ENCODE data around the gene PITHD1. TPM values are rescaled to one million over a fixed set of nuclear protein-coding genes. Genes with fewer than 3 reads are reported as not detected.
"Not testable (repeated sequence)": the region's sequence is repeated elsewhere in the genome, so short reads cannot be mapped to it uniquely, and the experiment has no call there.

PITHD1 gene
- total RNA-seq, 1 experiment from 2014 or later: 78.9 TPM

GRCh38 chr1:23792151-23792945, 14.1 kb downstream of the PITHD1 start:
- no peak for DNase-seq (ENCODE audit: low spot score)
- Histone ChIP-seq H3K4me1 (ENCODE audit: insufficient read depth, low read length, poor library complexity, severe bottlenecking) (peaks cover 22% of the 10 kb centered on the region), H3K27me3 (replicated peaks; ENCODE audit: insufficient read depth, low read depth, low read length, poor library complexity) (no peaks in the 10 kb centered on the region), H3K4me3 (ENCODE audit: low read depth, low read length, poor library complexity, severe bottlenecking) (peak overlapping the region; percentile 86), H3K36me3 (ENCODE audit: insufficient read depth, low read length, poor library complexity, severe bottlenecking) (peaks cover 25% of the 10 kb centered on the region), H3K27ac (ENCODE audit: low read depth, low read length, poor library complexity, severe bottlenecking) (peak overlapping the region; percentile 59), H3K9me3 (ENCODE audit: low read depth, low read length, poor library complexity, severe bottlenecking) (no peaks in the 10 kb centered on the region)
- CTCF ChIA-PET: interaction anchor here (0.8 kb wide), 1 partner anchor 20 kb away, joined by 3 read pairs; no protein-coding TSS in a partner anchor
- TF ChIP-seq EZH2 (IDR thresholded peaks at IDR 0.05; ENCODE audit: borderline replicate concordance, low read depth, low read length, poor library complexity, severe bottlenecking): no peak
- TF ChIP-seq CTCF (conservative IDR thresholded peaks at IDR 0.05; ENCODE audit: low read depth, low read length): no peak
- POLR2A ChIA-PET (ENCODE audit: low non-redundant PET): no interaction called here
- no TSS peak for BruUV-seq (replicated peaks)
- intact Hi-C loops (cut with micrococcal nuclease; ENCODE audit: unreplicated experiment): no loop called here

- Histone ChIP-seq H3K4me3 (ENCODE audit: low read depth, low read length, poor library complexity, severe bottlenecking) (peak overlapping the region; percentile 19), H3K4me1 (ENCODE audit: insufficient read depth, low read length, poor library complexity, severe bottlenecking) (peaks cover 22% of the 10 kb centered on the region), H3K36me3 (ENCODE audit: insufficient read depth, low read length, poor library complexity, severe bottlenecking) (peaks cover 27% of the 10 kb centered on the region), H3K27ac (ENCODE audit: low read depth, low read length, poor library complexity, severe bottlenecking) (peak overlapping the region; percentile 58), H3K9me3 (ENCODE audit: low read depth, low read length, poor library complexity, severe bottlenecking) (no peaks in the 10 kb centered on the region), H3K27me3 (replicated peaks; ENCODE audit: insufficient read depth, low read depth, low read length, poor library complexity) (no peaks in the 10 kb centered on the region)
- peak; percentile 73 for DNase-seq (ENCODE audit: low spot score)
- TF ChIP-seq CTCF (conservative IDR thresholded peaks at IDR 0.05; ENCODE audit: low read depth, low read length): no peak
- TF ChIP-seq EZH2 (IDR thresholded peaks at IDR 0.05; ENCODE audit: borderline replicate concordance, low read depth, low read length, poor library complexity, severe bottlenecking): no peak
- ChIA-PET CTCF (no interaction called here), POLR2A (ENCODE audit: low non-redundant PET) (no interaction called here)
- BruUV-seq (replicated peaks): no TSS peak
- intact Hi-C loops (cut with micrococcal nuclease; ENCODE audit: unreplicated experiment): no loop called here
These were observed 15.0 kb downstream of the PITHD1 start for GRCh38 chr1:23793018-23793781.

- Histone ChIP-seq H3K9me3 (ENCODE audit: low read depth, low read length, poor library complexity, severe bottlenecking) (no peaks in the 10 kb centered on the region), H3K4me1 (ENCODE audit: insufficient read depth, low read length, poor library complexity, severe bottlenecking) (peaks cover 24% of the 10 kb centered on the region), H3K27ac (ENCODE audit: low read depth, low read length, poor library complexity, severe bottlenecking) (peak overlapping the region; percentile 58), H3K4me3 (ENCODE audit: low read depth, low read length, poor library complexity, severe bottlenecking) (no peak overlapping the region), H3K36me3 (ENCODE audit: insufficient read depth, low read length, poor library complexity, severe bottlenecking) (peaks cover 22% of the 10 kb centered on the region), H3K27me3 (replicated peaks; ENCODE audit: insufficient read depth, low read depth, low read length, poor library complexity) (no peaks in the 10 kb centered on the region)
- DNase-seq (ENCODE audit: low spot score): no peak
- intact Hi-C loops (cut with micrococcal nuclease; ENCODE audit: unreplicated experiment): no loop called here
- POLR2A ChIA-PET (ENCODE audit: low non-redundant PET): no interaction called here
- no TSS peak for BruUV-seq (replicated peaks)
- CTCF ChIA-PET: no interaction called here
- TF ChIP-seq CTCF (conservative IDR thresholded peaks at IDR 0.05; ENCODE audit: low read depth, low read length) (no peak), EZH2 (IDR thresholded peaks at IDR 0.05; ENCODE audit: borderline replicate concordance, low read depth, low read length, poor library complexity, severe bottlenecking) (no peak)
These were observed 15.9 kb downstream of the PITHD1 start for GRCh38 chr1:23793861-23794731.

GRCh38 chr1:23794732-23795182, 16.5 kb downstream of the PITHD1 start:
- H3K4me1 ChIP-seq (ENCODE audit: insufficient read depth, low read length, poor library complexity, severe bottlenecking): peaks cover 31% of the 10 kb centered on the region
- H3K9me3 ChIP-seq (ENCODE audit: low read depth, low read length, poor library complexity, severe bottlenecking); intact Hi-C loops (cut with micrococcal nuclease; ENCODE audit: unreplicated experiment); POLR2A ChIA-PET (ENCODE audit: low non-redundant PET); DNase-seq (ENCODE audit: low spot score); H3K4me3 ChIP-seq (ENCODE audit: low read depth, low read length, poor library complexity, severe bottlenecking); CTCF ChIA-PET; H3K27me3 ChIP-seq (replicated peaks; ENCODE audit: insufficient read depth, low read depth, low read length, poor library complexity); H3K27ac ChIP-seq (ENCODE audit: low read depth, low read length, poor library complexity, severe bottlenecking): not testable (repeated sequence)
- BruUV-seq (replicated peaks): TSS peak; percentile 12
- H3K36me3 ChIP-seq (ENCODE audit: insufficient read depth, low read length, poor library complexity, severe bottlenecking): peaks cover 22% of the 10 kb centered on the region
